Neural crest cell (in vitro differentiated cells): Measurements from ENCODE around the gene WDR17. TPM values are rescaled to one million over a fixed set of nuclear protein-coding genes. Genes with fewer than 3 reads are reported as not detected.
A peak's percentile ranks its signal among the peaks of the same experiment; 100 is the strongest.

ENCODE experiments used
- DNase-seq: peaks from one replicate; pipeline ENCODE4 v3.0.0; 2021; ENCODE audit warnings: low read depth, mixed read lengths, low spot score
- H3K27ac Mint-ChIP-seq: one replicate; pipeline ENCODE4 v1.8.0; 2021; ENCODE audit warnings: mild to moderate bottlenecking, mixed read lengths; ENCODE audit not compliant: unreplicated experiment
- H3K27me3 Mint-ChIP-seq: 2 replicates; pipeline ENCODE4 v1.8.0; 2021; ENCODE audit warnings: low read depth, mild to moderate bottlenecking, mixed read lengths
- H3K36me3 Mint-ChIP-seq: 2 replicates; pipeline ENCODE4 v1.8.0; 2021; ENCODE audit warnings: low read depth, mild to moderate bottlenecking, mixed read lengths
- H3K4me1 Mint-ChIP-seq: 2 replicates; pipeline ENCODE4 v1.8.0; 2021; ENCODE audit warnings: mixed read lengths
- H3K4me3 Mint-ChIP-seq: one replicate; pipeline ENCODE4 v1.8.0; 2021; ENCODE audit warnings: mild to moderate bottlenecking, mixed read lengths
- H3K9me3 Mint-ChIP-seq: 2 replicates; pipeline ENCODE4 v1.8.0; 2021; ENCODE audit warnings: mixed read lengths
- long read RNA-seq: library from polyadenylated mRNA; unstranded; transcript quantifications from one replicate; pipeline ENCODE4 v2.0.0, GENCODE V29; 2020
- total RNA-seq: library from RNA; stranded (reverse); gene quantifications from 2 replicates; pipeline ENCODE4 v1.2.1, GENCODE V29; 2021
- TF ChIP-seq, protein P1 (sequence below): fragments of 200-600 bp; sonication (generic); conservative IDR thresholded peaks from 2 replicates; pipeline ENCODE4 v1.5.0; 2021; ENCODE audit warnings: antibody characterized with exemption, mild to moderate bottlenecking

Gene WDR17
- 8.7 and 10.5 TPM in 2 replicates for total RNA-seq
- long read RNA-seq, partial matches to known transcripts = 2 of 6 reads
- long read RNA-seq, other reads (novel, unspliced or antisense) = 4 of 6 reads

DNA sequence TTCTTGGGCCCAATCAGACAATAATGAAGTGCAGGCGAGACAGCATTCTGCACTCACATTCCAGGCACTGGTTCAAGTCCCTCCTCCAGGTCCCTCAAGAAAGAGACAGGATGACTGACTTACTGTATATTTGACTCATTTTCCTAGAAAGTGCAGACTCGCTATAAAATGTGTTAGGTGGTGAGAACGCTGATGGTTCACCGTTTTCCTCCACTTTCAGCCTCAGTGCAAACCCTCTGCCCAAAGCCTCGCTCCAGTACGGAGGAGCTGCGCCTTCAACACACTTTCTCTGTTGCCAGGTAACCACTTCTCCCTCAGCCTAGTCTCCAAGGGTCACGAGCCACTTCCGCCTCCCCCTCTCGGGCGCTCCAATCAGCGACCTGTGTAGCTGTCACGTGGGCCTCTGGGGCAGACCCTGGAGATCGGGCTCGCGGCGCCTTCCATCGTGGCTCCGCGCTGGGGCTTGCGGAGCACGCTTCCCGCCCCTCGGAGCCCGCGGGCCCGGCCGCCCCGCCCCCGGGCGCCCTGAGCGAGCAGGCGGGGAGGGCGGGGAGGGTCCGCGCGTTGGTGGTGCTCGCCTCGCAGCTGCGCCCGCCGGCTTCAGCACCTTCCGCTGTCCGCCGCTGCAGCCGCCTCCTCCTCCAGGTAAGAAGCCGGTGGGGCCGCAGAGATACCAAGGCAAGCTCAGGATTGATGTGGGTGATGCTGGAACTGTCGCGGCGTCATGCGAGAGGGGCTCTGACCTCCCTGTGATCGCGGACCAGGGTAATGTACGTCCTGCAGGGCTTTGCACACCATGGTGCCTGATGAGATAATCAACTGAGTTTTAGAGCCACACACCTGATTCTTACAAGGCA, at the start of gene WDR17:
TSS of gene WDR17 (plus strand) at position 407 of the 857 bp plus-strand sequence. CDS start 45,740 bp downstream, outside the sequence.
- H3K27me3 Mint-ChIP-seq = no peaks in the 10 kb centered on the region
- H3K9me3 Mint-ChIP-seq = no peaks in the 10 kb centered on the region
- TF ChIP-seq, protein P1, sequence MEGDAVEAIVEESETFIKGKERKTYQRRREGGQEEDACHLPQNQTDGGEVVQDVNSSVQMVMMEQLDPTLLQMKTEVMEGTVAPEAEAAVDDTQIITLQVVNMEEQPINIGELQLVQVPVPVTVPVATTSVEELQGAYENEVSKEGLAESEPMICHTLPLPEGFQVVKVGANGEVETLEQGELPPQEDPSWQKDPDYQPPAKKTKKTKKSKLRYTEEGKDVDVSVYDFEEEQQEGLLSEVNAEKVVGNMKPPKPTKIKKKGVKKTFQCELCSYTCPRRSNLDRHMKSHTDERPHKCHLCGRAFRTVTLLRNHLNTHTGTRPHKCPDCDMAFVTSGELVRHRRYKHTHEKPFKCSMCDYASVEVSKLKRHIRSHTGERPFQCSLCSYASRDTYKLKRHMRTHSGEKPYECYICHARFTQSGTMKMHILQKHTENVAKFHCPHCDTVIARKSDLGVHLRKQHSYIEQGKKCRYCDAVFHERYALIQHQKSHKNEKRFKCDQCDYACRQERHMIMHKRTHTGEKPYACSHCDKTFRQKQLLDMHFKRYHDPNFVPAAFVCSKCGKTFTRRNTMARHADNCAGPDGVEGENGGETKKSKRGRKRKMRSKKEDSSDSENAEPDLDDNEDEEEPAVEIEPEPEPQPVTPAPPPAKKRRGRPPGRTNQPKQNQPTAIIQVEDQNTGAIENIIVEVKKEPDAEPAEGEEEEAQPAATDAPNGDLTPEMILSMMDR = no peak
- peak within 1 kb of the TSS; percentile 97 for H3K4me3 Mint-ChIP-seq
- DNase-seq = peak; percentile 89
- no peaks in the 10 kb centered on the region for H3K36me3 Mint-ChIP-seq
- peak within 1 kb of the TSS; percentile 1 for H3K27ac Mint-ChIP-seq
- H3K4me1 Mint-ChIP-seq = peaks cover 21% of the 10 kb centered on the region

DNA sequence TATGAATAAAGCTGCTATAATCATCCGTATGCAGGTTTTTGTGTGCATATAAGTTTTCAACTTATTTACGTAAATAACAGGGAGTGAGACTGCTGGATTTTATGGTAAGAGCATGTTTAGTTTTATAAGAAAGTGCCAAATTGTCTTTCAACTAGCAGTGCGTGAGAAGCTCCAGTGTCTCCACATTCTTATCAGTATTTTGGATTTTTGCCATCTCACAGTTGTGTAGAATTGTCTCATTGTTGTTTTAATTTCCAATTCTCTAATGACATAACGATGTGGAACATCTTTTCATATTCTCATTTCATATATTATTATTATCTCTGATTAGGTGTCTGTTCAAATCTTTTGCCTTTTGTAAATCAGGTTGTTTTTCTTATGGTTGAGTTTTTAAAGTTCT, 49.0 kb upstream of the WDR17 start:
- Mint-ChIP-seq H3K27me3 (no peaks in the 10 kb centered on the region), H3K27ac (no peak overlapping the region), H3K4me3 (no peak overlapping the region), H3K9me3 (no peaks in the 10 kb centered on the region), H3K36me3 (no peaks in the 10 kb centered on the region), H3K4me1 (no peaks in the 10 kb centered on the region)
- DNase-seq = no peak
- TF ChIP-seq, protein P1 = no peak

DNA sequence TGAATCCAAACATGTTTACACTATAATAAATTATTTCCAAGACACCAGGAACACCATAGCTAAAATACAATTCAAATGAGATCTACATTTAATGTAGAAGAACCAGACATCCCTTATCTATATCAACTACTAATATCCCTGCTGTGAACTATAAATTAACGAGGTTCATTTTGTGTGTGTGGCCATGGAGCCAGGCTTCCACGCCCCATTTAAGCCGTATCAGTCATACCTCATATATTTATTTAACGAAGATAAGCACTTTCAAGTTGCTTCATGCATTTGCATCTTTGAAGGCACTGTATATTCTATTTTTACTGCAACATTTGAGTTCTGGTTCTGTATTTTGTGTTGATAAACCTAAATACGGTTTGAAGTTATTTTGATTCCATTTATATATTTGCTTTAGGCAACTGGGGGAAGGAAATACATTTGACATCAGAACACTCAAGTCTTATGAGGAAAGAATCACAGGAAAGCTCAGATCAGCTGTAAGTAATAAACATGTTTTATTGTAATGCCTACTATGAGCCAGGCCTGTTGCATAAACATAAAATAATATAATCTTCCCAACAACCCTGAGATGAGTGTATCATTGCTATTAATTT, 45.1 kb upstream of the WDR17 start:
- H3K27ac Mint-ChIP-seq = no peak overlapping the region
- H3K4me1 Mint-ChIP-seq = no peaks in the 10 kb centered on the region
- H3K9me3 Mint-ChIP-seq = no peaks in the 10 kb centered on the region
- DNase-seq = no peak
- no peaks in the 10 kb centered on the region for H3K27me3 Mint-ChIP-seq
- no peaks in the 10 kb centered on the region for H3K36me3 Mint-ChIP-seq
- H3K4me3 Mint-ChIP-seq = no peak overlapping the region
- TF ChIP-seq, protein P1 = no peak

DNA sequence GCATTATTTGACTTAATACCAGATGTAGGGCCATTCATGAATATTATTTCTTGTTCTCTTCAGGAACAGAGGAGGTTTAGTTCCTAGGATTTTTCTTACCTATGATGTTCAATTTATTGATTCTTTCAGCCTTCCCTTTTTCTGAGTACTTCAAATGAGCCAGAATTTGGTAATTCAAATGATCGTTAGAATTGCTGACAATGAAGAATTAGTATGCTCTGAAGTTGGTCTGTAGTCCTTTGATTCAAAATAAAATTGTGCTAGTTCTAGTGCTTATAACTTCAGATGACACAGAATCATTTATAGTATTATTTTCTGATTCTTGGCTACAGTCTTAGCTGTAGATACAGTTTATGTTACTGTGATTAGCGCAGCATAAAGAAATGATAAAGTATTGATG, 35.2 kb upstream of the WDR17 start:
- Mint-ChIP-seq H3K4me3 (no peak overlapping the region), H3K4me1 (no peaks in the 10 kb centered on the region), H3K36me3 (no peaks in the 10 kb centered on the region), H3K27me3 (peaks cover 2% of the 10 kb centered on the region), H3K9me3 (no peaks in the 10 kb centered on the region), H3K27ac (no peak overlapping the region)
- TF ChIP-seq, protein P1 = no peak
- no peak for DNase-seq

DNA sequence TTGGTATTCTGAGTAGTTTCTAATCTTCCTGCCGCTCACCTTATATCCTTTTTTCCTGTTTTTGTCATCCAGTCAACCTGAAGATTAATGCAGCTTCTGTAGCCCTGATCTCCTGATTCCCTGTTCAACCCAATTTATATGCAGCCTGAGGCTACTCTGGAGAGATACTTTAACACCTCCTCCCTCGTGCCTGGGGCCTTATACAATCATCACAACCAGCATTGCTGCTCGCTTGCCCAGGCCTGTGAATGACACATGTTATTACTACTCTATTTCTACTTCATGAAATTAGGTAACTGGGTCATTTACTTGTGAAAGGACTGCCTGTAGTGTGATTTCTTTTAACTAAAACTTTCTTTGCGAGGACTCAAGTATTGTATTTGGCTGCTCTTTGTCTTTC, 33.7 kb upstream of the WDR17 start:
- H3K9me3 Mint-ChIP-seq = no peaks in the 10 kb centered on the region
- peaks cover 2% of the 10 kb centered on the region for H3K27me3 Mint-ChIP-seq
- H3K4me3 Mint-ChIP-seq = no peak overlapping the region
- no peaks in the 10 kb centered on the region for H3K36me3 Mint-ChIP-seq
- no peaks in the 10 kb centered on the region for H3K4me1 Mint-ChIP-seq
- H3K27ac Mint-ChIP-seq = no peak overlapping the region
- TF ChIP-seq, protein P1 = no peak
- no peak for DNase-seq
